HG03045 (cell line): ENCODE results near the gene MESD.

Experiments used
- ATAC-seq: cut with Tn5 transposase; IDR thresholded peaks from one replicate; pipeline ENCODE4 v1.9.1; 2021; ENCODE audit warnings: mild to moderate bottlenecking, moderate library complexity; ENCODE audit not compliant: unreplicated experiment

Gene MESD

DNA sequence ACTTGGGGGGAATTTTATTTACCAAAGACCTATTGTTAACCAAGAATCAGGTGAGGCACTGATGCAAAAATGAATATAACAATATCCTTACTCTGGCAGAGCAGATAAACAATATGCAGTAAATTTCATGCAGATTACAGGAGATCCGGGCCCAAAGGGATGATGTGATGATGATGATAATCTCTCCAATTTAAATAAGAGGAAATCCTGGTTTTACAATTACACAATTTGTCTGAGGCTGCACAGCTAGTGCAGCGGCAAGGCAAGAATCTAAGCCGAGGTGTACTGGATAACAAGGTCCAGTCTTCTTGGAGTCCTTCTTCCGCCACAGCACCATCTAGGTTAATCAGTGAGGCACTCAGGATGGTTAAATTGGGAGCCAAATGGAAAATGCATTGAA, 2.4 kb upstream of the MESD start:
- ATAC-seq = no peak

GRCh38 chr15:80991421-80991820, 1.8 kb upstream of the MESD start:
- ATAC-seq = no peak

DNA sequence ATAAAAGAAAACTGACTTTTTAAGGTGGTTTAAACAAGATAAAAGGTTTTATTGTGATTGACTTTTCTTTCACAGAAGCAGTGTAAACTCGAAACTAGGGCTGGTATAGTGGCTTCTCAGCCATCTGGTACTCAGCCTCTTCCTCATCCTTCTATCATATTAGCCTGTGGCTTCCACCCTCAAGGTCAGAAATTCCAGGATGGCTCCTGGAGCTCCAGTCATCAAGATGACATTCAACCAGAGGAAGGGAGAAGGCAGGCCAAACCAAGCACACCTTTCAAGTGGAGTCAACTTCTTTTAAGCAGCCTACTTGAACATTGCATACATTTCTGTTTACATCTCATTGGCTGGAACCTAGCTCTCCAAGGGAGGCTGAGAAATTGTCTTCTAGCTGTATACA, 1.3 kb upstream of the MESD start:
- ATAC-seq = no peak

- peak; percentile 2 for ATAC-seq
Measured at GRCh38 chr15:80989081-80989517, 520 bp downstream of the MESD start.

- ATAC-seq = no peak
Measured at GRCh38 chr15:80988148-80988796, 1.3 kb downstream of the MESD start.

DNA sequence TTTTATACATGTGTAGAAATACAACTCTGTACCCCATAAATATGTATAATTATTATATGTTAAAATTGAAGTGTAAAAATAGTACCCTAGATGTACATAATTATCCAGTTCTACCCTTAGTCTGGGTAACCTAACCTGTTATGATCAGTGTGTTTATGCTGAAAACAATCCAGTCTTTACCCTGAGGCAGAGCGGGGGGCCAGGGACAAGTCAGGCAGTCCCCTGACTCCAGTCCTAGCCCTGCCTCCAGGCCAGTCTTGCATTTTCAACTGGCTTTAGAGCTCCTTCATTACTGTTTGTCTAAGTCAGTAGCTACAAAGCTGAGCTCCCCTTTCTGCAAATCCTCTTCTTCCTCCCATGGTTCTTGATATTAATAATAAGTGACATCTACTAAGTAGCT, 3.1 kb downstream of the MESD start:
- no peak for ATAC-seq

DNA sequence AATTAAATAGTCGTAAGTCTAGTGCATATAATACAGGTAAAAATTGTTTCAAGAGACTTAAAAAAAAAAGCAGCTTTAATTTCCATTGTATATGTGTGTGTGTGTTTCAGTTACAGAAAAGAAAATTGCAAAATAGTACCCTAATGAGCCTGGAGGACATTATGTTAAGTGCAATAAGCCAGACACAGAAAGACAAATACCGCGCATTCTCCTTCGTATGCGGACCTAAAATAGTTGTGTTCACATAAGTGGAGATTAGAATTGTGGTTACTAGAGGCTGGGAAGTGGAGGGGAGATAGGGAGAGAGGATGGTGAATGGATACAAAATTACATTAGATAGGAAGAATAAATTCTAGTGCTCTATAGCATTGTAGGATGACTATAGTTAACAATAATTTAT, 3.6 kb downstream of the MESD start:
- no peak for ATAC-seq

- no peak for ATAC-seq
Measured at GRCh38 chr15:80984856-80985255, 4.8 kb downstream of the MESD start.

DNA sequence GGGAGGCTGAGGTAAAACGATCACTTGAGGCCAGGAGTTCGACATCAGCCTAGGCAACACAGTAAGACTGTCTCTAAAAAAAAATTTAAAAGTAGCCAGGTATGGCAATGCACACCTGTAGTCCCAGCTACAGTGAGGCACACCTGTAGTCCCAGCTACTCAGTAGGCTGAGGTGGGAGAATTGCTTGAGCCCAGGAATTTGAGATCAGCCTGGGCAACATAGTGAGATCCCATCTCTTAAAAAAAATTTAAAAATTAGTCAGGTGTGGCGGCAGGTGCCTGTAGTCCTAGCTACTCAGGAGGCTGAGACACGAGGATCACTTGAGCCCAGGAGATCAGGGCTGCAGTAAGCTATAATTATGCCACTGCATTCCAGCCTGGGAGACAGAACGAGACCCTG, 6.8 kb downstream of the MESD start:
- no peak for ATAC-seq

- ATAC-seq = no peak
Measured at GRCh38 chr15:80982205-80982604, 7.4 kb downstream of the MESD start.

- no peak for ATAC-seq
Measured at GRCh38 chr15:80979538-80980200, 9.9 kb downstream of the MESD start.

DNA sequence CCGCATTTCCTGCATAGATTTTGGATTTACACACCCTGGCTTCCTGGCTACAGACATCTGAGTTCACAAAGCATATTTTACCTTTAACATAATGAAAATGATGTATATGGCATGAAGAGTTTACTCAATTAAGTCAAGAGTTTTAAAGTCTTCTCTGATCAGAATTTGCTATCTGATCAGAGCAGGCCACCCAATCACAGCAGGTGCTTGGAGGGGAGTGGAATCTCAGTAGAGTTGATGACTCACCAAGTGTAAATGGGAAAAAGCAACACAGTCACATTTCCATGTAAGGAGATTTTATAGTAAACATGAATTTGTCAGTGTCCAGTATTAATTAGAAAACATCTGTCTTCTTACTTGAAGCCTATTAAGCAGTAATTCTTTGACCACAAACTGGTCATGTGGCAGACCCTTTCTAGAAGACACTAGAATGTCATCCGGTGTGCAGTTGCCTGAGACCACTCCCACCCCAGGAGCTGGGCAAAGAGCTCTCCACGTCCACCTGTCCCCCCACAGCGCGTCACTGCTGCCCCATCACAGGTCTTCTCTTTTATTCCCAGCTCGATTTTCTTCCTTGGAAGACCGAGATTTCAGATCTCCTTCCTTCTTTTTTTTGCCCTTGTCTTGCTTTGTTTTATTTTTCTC, 10.8 kb downstream of the MESD start:
- ATAC-seq = no peak

DNA sequence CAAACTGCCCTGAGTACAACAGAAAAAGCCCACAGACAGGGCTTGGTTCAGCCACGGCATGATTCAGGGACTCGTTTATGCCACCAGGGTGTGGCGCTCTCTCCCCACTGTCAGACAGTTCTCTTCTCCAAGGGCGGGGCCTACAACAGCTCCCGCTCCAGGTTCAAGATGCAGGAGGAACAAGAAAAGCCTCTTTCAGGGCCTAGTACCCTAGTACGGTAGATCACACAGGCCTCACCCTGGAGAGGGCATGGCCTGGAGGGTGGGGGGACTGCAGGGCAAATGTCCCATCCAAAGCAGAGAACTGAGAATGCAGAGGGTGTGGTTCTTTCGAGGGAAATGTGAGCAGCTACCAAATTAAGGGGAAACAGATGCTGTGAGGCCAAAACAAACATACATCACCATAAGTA, 12.0 kb downstream of the MESD start:
- ATAC-seq = no peak

DNA sequence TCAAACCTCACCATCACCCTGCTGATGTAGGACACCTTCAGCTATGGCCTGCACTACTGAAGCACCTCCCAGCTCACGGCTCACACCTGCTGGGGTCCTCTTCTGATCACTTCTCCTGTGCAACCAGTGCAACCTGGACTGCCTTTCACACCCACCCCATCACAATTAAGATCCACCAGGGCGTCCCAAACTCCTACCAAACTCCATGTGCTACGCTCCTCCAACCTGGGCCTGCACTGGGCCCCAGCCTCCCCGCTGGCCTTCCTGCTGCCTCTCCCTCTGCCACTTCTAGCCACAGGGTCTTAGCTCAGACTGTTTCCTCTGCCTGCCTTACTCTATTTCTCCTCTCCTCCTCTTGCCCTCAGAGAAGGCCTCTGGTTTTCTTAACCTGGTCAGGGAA, 12.8 kb downstream of the MESD start:
- ATAC-seq = no peak

DNA sequence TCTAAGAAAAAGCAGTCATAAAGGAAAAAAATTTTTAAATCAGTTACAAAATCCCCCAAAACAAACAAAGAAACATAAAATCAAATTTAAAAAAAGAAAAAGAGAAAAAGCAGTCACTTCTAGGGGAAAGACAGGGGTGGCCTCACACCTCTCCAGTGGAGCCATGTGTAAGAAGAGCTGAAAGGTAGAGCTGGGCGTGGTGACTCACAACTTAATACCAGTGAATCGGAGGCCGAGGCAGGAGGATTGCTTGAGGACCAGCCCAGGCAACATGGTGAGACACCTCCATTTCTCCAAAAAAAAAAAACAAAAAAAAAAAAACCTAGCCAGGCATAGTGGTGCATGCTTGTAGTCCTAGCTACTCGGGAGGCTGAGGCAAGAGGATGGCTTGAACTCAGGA, 14.7 kb downstream of the MESD start:
- ATAC-seq = no peak

GRCh38 chr15:80972276-80972675, 17.3 kb downstream of the MESD start:
- ATAC-seq = no peak

- ATAC-seq = no peak
Measured at GRCh38 chr15:80971143-80971542, 18.5 kb downstream of the MESD start.

DNA sequence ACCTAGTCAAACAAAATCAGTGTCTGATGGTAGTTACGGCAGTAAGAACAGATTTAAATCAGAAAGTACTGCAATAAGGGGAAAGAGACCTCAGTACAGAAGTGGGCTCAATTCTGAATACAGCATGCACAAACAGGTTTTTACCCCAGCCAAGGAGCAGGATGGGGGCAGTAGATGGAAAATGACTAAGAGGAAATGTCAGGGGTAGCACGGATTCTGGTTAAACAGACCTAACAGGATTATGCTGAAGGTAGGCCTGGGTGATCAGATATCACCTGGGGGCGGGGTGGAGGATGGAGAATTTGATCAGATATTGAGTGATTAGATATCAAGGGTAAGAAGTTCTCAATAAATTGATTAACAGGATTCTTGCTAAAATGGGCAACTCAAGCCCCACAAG, 19.0 kb downstream of the MESD start:
- ATAC-seq = no peak

DNA sequence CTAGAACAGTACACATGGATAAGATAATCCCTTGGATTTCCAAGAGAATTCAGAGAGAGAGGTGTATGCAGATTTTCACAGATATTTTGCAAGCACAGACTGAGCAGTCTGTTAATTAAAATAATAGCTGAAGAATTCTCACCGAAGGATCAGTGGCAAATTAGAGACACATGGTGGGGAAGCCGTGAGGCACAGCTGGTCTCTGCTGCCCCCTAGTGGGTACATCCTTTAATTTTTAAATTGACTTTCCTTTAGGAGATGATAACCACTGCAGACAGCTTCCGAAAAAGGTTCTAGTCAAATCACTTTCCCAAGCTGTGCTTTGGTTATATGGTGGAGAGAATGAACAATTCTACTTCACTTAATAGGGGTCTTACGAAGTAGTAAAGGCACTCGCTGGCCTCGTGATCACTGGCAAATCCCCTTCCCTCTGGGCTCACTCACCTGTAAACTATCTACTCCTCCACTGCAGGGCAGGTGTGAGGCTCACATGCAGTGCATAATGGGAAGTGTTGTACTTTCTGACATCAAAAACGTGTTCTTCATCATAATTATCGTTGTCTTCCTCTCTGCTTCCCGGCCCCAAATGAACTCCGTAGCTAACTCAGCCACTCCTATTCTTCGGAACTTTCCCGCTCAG, 19.5 kb downstream of the MESD start:
- ATAC-seq = no peak

GRCh38 chr15:80969316-80969715, 20.3 kb downstream of the MESD start:
- no peak for ATAC-seq

DNA sequence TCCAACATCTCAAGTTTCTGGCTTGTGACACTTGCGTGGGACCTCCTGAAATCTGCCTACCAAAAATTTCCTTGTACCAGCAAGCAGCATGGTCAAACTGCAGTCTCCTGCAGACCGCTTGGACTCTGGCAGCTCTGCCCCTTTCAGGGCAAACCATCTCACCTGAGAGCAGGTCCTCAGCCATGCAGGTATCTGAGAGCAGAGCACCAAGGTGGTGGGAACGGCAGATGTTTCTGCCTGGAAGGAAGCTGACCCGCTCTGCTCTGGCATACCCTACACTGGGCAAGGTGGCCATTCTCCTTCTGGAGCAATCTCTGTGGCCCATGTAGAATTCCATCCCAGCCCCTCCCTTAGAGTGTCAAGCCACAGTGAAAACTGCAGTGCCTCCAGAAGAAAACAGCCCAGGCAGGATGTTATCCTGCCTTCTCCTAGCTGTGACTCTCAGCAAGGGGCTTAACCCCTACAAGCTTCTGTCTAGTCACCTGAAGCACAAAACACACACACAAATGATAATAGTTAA, 21.6 kb downstream of the MESD start:
- ATAC-seq = no peak

- no peak for ATAC-seq
Measured at GRCh38 chr15:80967451-80967850, 22.2 kb downstream of the MESD start.
